ENCODE measurements around the gene OR8U1. TPM values are rescaled to one million over a fixed set of nuclear protein-coding genes. Genes with fewer than 3 reads are reported as not detected.
"Not testable (repeated sequence)": the region's sequence is repeated elsewhere in the genome, so short reads cannot be mapped to it uniquely, and the experiment has no call there.

The OR8U1 gene
- total and polyA plus RNA-seq, 11 donors = not detected

DNA sequence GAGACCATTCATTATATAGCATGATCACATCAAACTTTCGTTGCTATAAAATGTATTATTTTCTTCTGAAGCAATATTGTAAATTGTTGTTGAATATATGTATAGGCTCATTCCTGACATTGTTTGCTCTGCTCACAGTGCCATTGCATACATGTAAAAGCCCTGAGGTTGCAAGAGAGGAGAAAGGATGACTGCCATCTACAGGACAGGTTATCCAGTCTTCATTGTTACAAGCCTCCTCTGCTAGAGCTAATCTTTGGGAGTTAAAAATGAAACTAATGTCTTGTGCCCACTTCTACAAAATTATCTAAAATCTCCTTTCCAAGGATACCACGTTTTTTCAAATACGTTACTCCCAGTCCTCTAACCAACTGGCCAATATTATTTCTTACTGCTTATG, 20.6 kb downstream of the OR8U1 start:
- no peak overlapping the region for H3K4me3 ChIP-seq
- TF ChIP-seq, protein P1, sequence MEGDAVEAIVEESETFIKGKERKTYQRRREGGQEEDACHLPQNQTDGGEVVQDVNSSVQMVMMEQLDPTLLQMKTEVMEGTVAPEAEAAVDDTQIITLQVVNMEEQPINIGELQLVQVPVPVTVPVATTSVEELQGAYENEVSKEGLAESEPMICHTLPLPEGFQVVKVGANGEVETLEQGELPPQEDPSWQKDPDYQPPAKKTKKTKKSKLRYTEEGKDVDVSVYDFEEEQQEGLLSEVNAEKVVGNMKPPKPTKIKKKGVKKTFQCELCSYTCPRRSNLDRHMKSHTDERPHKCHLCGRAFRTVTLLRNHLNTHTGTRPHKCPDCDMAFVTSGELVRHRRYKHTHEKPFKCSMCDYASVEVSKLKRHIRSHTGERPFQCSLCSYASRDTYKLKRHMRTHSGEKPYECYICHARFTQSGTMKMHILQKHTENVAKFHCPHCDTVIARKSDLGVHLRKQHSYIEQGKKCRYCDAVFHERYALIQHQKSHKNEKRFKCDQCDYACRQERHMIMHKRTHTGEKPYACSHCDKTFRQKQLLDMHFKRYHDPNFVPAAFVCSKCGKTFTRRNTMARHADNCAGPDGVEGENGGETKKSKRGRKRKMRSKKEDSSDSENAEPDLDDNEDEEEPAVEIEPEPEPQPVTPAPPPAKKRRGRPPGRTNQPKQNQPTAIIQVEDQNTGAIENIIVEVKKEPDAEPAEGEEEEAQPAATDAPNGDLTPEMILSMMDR (IDR thresholded peaks at IDR 0.05) = no peak
- TF ChIP-seq POLR2A (IDR thresholded peaks at IDR 0.05) = no peak
- intact Hi-C loops (cut with DNase I) = no loop called here
- ATAC-seq = no peak
- H3K4me1 ChIP-seq = no peaks in the 10 kb centered on the region
- H3K9me3 ChIP-seq = no peaks in the 10 kb centered on the region
- no peak overlapping the region for H3K27ac ChIP-seq
- H3K36me3 ChIP-seq = no peaks in the 10 kb centered on the region
- no peaks in the 10 kb centered on the region for H3K27me3 ChIP-seq
- WGBS, 4 donors = 52 to 56% (median 54%) methylated on average over 3 of the region's 3 CpGs
- DNase-seq = no peak

DNA sequence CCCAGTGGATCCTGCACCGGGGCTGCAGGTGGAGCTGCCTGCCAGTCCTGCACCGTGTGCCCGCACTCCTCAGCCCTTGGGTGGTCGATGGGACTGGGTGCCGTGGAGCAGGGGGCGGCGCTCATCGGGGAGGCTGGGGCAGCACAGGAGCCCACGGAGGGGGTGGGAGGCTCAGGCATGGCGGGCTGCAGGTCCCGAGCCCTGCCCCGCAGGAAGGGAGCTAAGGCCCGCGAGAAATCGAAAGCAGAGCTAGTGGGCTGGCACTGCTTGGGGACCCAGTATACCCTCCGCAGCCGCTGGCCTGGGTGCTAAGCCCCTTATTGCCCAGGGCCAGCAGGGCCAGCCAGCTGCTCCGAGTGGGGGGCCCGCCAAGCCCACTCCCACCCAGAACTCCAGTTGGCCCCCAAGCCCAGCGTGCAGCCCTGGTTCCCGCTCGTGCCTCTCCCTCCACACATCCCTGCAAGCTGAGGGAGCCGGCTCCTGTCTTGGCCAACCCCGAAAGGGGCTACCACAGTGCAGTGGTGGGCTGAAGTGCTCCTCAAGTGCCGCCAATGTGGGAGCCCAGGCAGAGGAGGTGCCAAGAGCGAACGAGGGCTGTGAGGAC, 26.5 kb downstream of the OR8U1 start:
- DNase-seq = peak in 1 of 5 donors; percentile 48
- H3K4me3 ChIP-seq; ATAC-seq; intact Hi-C loops (cut with DNase I); H3K27ac ChIP-seq; H3K27me3 ChIP-seq; H3K4me1 ChIP-seq; H3K36me3 ChIP-seq: not testable (repeated sequence)
- WGBS, 4 donors = 86 to 94% (median 93%) methylated on average over 15 to 27 of the region's 27 CpGs
- H3K9me3 ChIP-seq = peaks cover 0 to 21% (median 0%) of the 10 kb centered on the region in 12 donors

DNA sequence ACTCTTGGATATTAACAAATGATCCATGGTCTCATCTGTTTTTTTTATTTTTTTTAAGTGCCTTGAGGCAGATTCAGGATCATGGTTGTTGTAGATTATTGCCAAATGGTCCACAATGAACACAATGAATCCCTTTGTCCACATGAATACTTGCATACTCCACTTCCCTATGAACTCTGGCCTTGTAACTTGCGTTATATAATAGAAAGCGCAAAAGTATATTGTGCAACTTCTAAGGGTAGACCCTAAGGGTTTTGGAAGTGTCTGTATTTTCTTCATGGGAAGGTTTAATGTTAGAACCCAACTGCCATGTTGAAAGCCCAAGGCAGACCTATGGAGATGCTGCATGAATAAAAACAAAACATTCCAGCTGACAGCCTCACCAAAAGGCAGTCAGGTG, 29.0 kb downstream of the OR8U1 start:
- ATAC-seq = no peak

DNA sequence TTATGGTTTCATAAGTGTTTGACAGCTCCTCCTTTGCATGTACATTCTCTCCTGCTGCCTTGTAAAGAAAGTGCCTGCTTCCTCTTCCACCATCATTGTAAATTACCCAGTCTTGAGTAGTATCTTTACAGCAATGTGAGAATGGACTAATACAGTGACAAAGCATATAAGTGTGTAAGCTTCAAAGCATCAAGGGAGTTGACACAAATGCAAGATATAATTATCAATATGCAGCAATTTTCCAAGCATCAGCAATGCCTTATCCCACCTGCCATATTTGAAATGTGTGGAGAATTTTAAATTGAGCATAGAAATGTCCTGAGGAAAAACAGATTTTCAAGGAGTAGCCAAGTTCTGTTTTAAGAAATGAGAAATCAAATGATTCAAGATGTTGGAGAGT, 35.4 kb downstream of the OR8U1 start:
- Histone ChIP-seq H3K9me3 (no peaks in the 10 kb centered on the region), H3K36me3 (no peaks in the 10 kb centered on the region), H3K4me1 (no peaks in the 10 kb centered on the region), H3K4me3 (no peak overlapping the region), H3K27ac (no peak overlapping the region), H3K27me3 (no peaks in the 10 kb centered on the region)
- no peak for DNase-seq
- no peak for ATAC-seq
- TF ChIP-seq, protein P1 (IDR thresholded peaks at IDR 0.05) = no peak
- no peak for TF ChIP-seq POLR2A (IDR thresholded peaks at IDR 0.05)
- intact Hi-C loops (cut with DNase I) = no loop called here

More for the DNA sequence above, 29.0 kb downstream of the OR8U1 start:
- Histone ChIP-seq H3K9me3 (peaks cover 0 to 21% (median 0%) of the 10 kb centered on the region in 12 donors), H3K4me3 (no peak overlapping the region), H3K27me3 (no peaks in the 10 kb centered on the region), H3K4me1 (no peaks in the 10 kb centered on the region), H3K27ac (no peak overlapping the region), H3K36me3 (no peaks in the 10 kb centered on the region)
- no peak for DNase-seq
- no peak for TF ChIP-seq POLR2A (IDR thresholded peaks at IDR 0.05)
- TF ChIP-seq, protein P1 (IDR thresholded peaks at IDR 0.05) = no peak
- intact Hi-C loops (cut with DNase I) = no loop called here
- WGBS, 4 donors = 86 to 92% (median 87%) methylated on average over 2 of the region's 2 CpGs

DNA sequence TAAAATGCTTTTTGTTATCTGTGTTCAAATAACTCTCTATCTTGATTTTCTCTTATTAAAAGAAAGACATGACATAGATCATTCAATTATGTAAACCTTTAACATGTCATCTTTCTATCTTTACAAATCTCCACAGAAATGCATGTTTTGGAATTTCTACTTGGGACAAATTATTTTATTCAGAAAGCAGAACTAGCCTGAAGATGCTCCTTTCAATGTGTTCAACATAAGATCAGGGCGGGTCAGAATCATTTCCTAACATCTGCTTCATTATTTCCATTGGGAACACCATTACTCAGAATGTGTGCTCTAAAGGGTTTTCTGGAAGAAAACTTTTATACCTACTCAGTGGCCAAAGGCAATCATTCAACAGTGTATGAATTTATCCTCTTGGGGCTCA, 37.0 kb downstream of the OR8U1 start, which contains the start of gene OR5AL1:
OR5AL1 (plus strand) TSS at position 301 of the 400 bp plus-strand sequence.
- Histone ChIP-seq H3K9me3 (no peaks in the 10 kb centered on the region), H3K4me1 (no peaks in the 10 kb centered on the region), H3K27me3 (no peaks in the 10 kb centered on the region), H3K27ac (no peak within 1 kb of the TSS), H3K36me3 (no peaks in the 10 kb centered on the region), H3K4me3 (no peak within 1 kb of the TSS)
- no peak for ATAC-seq
- intact Hi-C loops (cut with DNase I) = no loop called here
- no peak for DNase-seq
- 51 to 82% (median 74%) methylated on average over 1 of the region's 1 CpG for WGBS, 4 donors
- no peak for TF ChIP-seq POLR2A (IDR thresholded peaks at IDR 0.05)
- TF ChIP-seq, protein P1 (IDR thresholded peaks at IDR 0.05) = no peak
